HUES6 (cell line): ENCODE measurements around the gene AKT1.

Source experiments
- H3K27ac ChIP-seq: 2 replicates; pipeline ENCODE4 v1.7.0; 2013; ENCODE audit warnings: low read depth, mild to moderate bottlenecking, low read length, inconsistent platforms
- H3K27me3 ChIP-seq: 2 replicates; pipeline ENCODE4 v1.6.1; 2013; ENCODE audit warnings: low read length; ENCODE audit not compliant: control insufficient read depth, insufficient read depth
- H3K36me3 ChIP-seq: 2 replicates; pipeline ENCODE4 v1.6.1; 2013; ENCODE audit warnings: low read length; ENCODE audit not compliant: control insufficient read depth, insufficient read depth
- H3K4me1 ChIP-seq: 2 replicates; pipeline ENCODE4 v1.6.1; 2013; ENCODE audit warnings: low read length; ENCODE audit not compliant: control insufficient read depth, insufficient read depth
- H3K4me3 ChIP-seq: 2 replicates; pipeline ENCODE4 v1.5.1; 2013; ENCODE audit warnings: low read depth, low read length
- H3K9ac ChIP-seq: one replicate; pipeline ENCODE4 v1.6.1; 2013; ENCODE audit warnings: mild to moderate bottlenecking, low read length
- H3K9me3 ChIP-seq: 2 replicates; pipeline ENCODE4 v1.6.1; 2013; ENCODE audit warnings: low read depth, low read length; ENCODE audit not compliant: control insufficient read depth, insufficient read depth

The AKT1 gene

DNA sequence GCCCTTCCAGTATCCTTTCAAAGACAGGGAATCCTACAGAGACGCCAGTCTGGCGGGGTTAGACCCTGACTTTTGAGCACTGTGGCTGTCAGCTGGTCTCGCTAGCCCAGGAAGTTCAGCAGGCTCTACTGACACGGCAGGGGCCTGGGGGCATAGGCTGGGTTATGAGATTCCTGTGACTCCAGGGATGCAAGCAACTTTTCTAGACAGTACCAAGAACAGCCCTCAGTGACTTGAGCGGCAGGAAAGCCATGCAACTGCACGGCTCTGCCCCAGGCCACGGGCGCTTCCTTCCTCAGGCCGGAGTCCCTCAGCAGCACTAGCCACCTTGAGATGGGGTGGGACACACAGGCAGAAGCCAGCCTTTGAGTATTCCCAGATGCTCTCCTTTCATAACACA is 47.7 kb downstream of the AKT1 start:
- no peak overlapping the region for H3K4me3 ChIP-seq
- peaks cover 21% of the 10 kb centered on the region; the same call in 1 of the 2 replicates for H3K4me1 ChIP-seq
- H3K27ac ChIP-seq = no peak overlapping the region
- no peaks in the 10 kb centered on the region for H3K27me3 ChIP-seq
- H3K9me3 ChIP-seq = peaks cover 16% of the 10 kb centered on the region
- H3K36me3 ChIP-seq = peaks cover 4% of the 10 kb centered on the region; the same call in 1 of the 2 replicates
- H3K9ac ChIP-seq = no peak overlapping the region

DNA sequence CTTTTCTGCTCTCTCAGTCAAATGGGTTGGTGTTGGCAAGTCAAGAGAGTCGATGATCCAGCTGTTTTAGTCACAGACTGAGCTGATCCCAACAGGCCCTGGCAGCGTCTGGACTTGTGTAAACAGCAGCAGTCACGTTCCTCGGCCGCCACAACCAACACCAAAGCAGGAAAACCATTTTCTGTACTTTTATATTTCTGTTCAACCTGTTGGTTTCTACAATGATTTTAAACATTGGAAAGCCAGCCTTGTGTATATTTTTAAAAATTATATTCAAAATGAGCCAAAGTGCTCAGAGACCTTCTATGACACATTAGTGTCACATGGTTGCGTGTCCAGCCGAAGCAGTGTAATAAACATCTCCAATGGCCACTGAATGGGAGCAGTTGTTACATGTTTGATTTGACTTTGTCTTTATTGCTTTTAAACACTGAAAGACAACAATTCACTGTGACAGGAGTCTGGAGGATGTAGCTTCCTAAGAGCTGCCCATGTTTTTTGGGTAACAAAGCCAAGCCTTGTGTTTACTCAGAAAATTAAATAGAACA is 48.5 kb downstream of the AKT1 start:
- H3K36me3 ChIP-seq = peaks cover 4% of the 10 kb centered on the region; the same call in 1 of the 2 replicates
- peaks cover 16% of the 10 kb centered on the region for H3K9me3 ChIP-seq
- no peak overlapping the region for H3K27ac ChIP-seq
- no peak overlapping the region for H3K4me3 ChIP-seq
- peaks cover 21% of the 10 kb centered on the region; the same call in 1 of the 2 replicates for H3K4me1 ChIP-seq
- H3K27me3 ChIP-seq = no peaks in the 10 kb centered on the region
- H3K9ac ChIP-seq = no peak overlapping the region

DNA sequence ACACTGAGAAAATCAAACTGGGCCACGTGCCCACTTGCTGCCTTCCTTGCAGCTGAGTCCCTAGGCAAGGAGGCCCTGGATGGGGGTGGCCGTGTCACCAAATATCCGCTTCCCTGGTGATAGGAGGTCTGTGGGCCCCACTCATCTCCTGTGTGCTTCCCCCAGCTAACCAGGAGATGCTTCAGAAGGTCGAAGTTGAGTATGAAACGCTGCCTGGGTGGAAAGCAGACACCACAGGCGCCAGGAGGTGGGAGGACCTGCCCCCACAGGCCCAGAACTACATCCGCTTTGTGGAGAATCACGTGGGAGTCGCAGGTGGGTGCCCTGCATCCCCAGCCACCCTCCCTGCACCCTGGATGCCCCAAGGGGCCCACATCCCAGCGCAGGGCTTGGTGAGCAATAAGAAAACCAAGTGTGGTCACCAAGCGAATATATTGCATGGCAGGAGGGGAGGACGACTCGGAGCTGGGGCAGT is 49.4 kb downstream of the AKT1 start:
- no peaks in the 10 kb centered on the region for H3K27me3 ChIP-seq
- H3K4me3 ChIP-seq = no peak overlapping the region
- no peak overlapping the region for H3K27ac ChIP-seq
- peaks cover 4% of the 10 kb centered on the region; the same call in 1 of the 2 replicates for H3K36me3 ChIP-seq
- H3K9ac ChIP-seq = no peak overlapping the region
- H3K4me1 ChIP-seq = peaks cover 21% of the 10 kb centered on the region; the same call in 1 of the 2 replicates
- peaks cover 12% of the 10 kb centered on the region for H3K9me3 ChIP-seq

DNA sequence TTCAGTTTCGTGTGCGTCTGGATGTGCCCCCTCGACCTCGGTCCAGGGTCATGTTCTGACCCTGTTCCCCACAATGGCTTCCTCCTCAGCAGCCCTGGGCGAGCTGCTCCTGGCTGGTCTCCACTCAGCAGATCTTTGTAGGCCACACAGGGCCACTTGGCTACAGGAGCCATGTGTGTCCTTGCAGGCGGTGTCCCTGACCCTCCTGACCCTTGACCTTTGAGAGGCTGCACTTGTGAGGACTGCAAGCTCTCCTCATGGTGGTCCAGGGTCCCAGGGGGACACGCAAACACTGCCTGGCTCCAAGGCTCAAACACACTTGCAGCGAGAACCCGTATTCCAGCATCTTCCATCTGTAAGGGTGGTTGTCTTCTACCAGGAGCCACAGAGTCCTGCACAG is 50.1 kb downstream of the AKT1 start:
- Histone ChIP-seq H3K27ac (no peak overlapping the region), H3K4me3 (no peak overlapping the region), H3K9me3 (peaks cover 5% of the 10 kb centered on the region), H3K36me3 (peaks cover 4% of the 10 kb centered on the region; the same call in 1 of the 2 replicates), H3K4me1 (peaks cover 21% of the 10 kb centered on the region; the same call in 1 of the 2 replicates), H3K9ac (no peak overlapping the region), H3K27me3 (no peaks in the 10 kb centered on the region)

DNA sequence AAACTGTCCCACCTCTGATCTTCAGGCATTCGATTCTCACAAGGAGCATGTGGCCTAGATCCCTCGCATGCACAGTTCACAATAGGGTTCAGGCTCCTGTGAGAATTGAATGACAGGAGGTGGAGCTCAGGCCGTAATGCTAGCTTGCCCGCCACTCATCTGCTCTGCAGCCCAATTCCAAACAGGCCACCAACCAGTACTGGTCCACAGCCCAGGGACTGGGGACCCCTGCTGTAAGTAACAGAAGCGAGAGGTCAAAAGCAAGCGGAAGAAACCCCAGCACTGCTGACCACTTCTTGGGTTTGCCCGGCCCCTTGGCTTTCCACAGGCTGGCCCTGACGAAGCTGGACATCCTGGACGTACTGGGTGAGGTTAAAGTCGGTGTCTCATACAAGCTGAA is 51.1 kb downstream of the AKT1 start:
- Histone ChIP-seq H3K9ac (no peak overlapping the region), H3K36me3 (peaks cover 10% of the 10 kb centered on the region), H3K27me3 (no peaks in the 10 kb centered on the region), H3K4me3 (no peak overlapping the region), H3K9me3 (no peaks in the 10 kb centered on the region), H3K4me1 (peaks cover 18% of the 10 kb centered on the region; the same call in 1 of the 2 replicates), H3K27ac (no peak overlapping the region)

DNA sequence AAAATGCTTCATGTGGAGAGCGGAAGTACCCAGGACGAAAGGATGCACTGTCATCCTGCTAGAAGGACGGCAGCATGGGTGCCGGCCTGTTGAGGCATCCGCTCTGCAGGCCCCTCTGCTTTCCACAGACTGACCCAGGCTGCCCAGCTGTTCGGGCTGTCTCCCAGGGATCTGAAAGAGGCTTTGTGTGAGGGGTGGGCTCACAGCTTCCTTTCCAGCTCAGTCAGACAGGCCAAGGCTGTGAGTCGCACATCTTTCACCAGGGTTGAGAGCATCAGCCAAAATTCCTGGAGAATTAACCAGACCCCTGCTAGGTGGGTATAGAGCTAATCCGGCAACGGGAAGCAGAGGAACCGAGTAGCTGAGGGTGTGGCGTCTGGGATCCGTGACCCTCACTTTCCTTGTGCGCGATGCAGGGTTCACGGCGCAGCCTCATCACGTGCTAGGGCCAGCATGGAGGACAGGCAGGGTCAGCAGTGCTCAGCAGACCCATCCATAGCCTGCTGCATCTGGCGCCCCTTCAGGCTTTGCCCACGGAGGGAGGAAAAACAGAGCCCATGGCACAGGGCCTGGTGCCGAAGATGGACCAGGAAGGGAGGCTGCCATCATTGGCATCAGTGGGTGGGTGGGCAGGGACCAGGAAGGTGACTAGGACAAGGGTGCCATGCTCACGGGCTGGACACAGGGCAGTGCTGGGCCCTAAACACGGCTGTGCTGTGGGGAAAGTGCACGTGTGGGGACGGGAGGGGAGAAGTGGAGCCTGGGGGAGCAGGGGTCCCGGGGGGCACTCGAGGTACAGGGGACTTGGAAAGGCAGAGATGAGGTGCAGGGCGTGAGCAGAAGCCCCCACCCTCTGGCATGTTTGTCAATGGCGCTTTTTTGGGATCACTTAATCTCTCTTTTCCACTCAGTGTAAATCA is 51.8 kb downstream of the AKT1 start:
- no peaks in the 10 kb centered on the region for H3K27me3 ChIP-seq
- no peak overlapping the region for H3K27ac ChIP-seq

DNA sequence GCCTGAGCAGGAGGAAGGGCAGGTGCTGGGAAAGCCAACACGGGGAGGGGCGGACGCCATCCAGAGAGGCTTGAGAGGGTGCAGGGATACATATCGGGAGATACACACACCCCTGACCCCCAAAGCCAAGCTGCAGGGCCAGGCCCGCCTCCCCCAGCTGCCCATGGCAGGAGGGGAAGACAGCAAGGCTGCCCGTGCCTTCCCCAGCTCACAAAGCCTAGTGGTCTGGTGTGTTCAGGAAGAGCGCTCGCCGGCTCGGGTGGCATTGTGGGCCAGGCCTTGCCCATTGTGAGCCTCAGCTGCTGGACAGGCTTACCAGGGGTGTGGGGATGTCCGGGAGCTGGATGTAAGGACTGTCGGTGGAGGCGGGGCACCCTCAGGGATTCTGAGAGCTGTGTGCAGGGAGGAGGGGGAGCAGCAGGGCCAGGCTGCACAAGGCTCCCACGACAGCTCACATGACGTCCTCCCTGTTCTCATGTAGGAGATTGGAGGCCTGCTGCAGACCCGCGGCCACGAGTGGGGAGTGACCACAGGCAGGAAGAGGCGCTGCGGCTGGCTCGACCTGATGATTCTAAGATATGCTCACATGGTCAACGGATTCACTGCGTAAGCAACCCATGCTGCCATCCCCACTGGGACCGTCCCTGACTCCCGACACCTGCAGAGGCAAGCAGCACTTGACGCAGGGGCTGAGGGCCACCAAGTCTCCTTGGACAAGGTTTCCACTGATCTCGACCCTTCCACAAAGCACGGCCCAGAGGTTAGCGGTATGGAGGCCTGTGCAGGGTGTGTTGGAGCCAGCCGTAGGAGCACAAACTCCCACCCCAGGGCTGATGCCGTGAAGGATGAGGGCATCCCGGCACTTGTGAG is 52.7 kb downstream of the AKT1 start:
- H3K4me1 ChIP-seq = peaks cover 2% of the 10 kb centered on the region; the same call in 1 of the 2 replicates
- no peak overlapping the region for H3K9ac ChIP-seq
- no peak overlapping the region for H3K4me3 ChIP-seq
- H3K27me3 ChIP-seq = no peaks in the 10 kb centered on the region
- H3K9me3 ChIP-seq = no peaks in the 10 kb centered on the region
- H3K27ac ChIP-seq = no peak overlapping the region
- H3K36me3 ChIP-seq = peaks cover 10% of the 10 kb centered on the region

More for the DNA sequence above, 51.8 kb downstream of the AKT1 start:
- H3K9me3 ChIP-seq = no peaks in the 10 kb centered on the region
- no peak overlapping the region for H3K9ac ChIP-seq
- peaks cover 10% of the 10 kb centered on the region; the same call in 1 of the 2 replicates for H3K4me1 ChIP-seq
- peaks cover 10% of the 10 kb centered on the region for H3K36me3 ChIP-seq
- H3K4me3 ChIP-seq = no peak overlapping the region

DNA sequence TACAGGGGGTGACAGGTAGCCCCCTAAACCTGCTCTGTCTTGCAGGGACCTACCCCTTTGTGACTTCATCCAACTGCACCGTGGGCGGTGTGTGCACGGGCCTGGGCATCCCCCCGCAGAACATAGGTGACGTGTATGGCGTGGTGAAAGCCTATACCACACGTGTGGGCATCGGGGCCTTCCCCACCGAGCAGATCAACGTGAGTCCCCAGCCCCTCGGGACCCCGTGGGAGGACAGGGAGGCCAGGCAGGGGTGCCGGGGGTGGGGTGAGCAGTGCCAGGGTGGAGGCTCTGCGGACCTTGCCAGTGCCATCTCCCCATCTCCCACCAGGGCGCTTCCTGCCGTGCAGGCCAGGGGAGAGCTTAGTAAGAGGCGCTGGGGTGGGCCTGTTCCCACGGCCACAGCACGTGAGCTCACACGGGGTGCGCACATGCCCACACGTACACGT is 53.7 kb downstream of the AKT1 start:
- no peaks in the 10 kb centered on the region for H3K27me3 ChIP-seq
- no peak overlapping the region for H3K4me3 ChIP-seq
- peaks cover 10% of the 10 kb centered on the region for H3K36me3 ChIP-seq
- H3K9me3 ChIP-seq = no peaks in the 10 kb centered on the region
- H3K9ac ChIP-seq = no peak overlapping the region
- H3K4me1 ChIP-seq = no peaks in the 10 kb centered on the region
- no peak overlapping the region for H3K27ac ChIP-seq

DNA sequence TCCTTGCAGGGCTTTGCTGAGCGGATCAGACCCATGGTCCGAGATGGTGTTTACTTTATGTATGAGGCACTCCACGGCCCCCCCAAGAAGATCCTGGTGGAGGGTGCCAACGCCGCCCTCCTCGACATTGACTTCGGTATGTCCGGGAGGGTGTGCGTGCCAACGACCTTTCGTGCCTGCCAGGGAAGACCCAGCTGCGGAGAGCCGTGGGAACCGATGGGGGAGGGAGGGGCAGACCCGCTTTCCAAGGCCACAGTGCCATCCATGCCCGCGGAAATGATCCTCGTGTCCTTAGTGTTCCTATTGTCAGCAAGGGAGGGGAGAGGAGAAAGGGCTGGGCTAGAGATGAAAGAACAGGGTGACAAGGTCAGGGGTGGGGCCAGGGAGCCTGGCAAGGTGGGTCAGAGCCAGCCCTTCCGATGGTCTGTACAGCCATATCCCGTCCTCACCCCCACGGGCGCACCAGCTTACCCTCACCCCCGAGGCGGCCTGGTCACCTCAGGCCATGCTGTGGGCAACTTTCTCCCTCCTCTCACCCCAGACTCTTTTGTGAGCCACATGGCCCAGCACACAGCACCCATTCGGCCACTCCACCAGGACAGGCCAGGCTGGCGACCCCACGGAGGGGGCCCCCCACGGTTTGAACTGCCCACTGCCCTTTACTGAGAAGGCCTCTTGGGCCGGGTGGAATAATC is 54.3 kb downstream of the AKT1 start:
- Histone ChIP-seq H3K9ac (no peak overlapping the region), H3K4me3 (no peak overlapping the region), H3K4me1 (no peaks in the 10 kb centered on the region), H3K9me3 (no peaks in the 10 kb centered on the region), H3K27me3 (no peaks in the 10 kb centered on the region), H3K36me3 (peaks cover 10% of the 10 kb centered on the region), H3K27ac (no peak overlapping the region)
